ENCODE measurements around the gene PDCD4. TPM values are rescaled to one million over a fixed set of nuclear protein-coding genes. Genes with fewer than 3 reads are reported as not detected.

Gene PDCD4
- total and polyA plus RNA-seq, 2 of the 8 experiments (the other 6 are each of a cell fraction or from before 2014, with no cell fraction given): 3.3 to 26.8 TPM

- H2AFZ ChIP-seq (ENCODE audit: low read length): no peak overlapping the region
- POLR2A ChIA-PET (ENCODE audit: partially characterized antibody): interaction anchor here (0.6 kb wide), 1 partner anchor 112 kb away, joined by 3 read pairs; no protein-coding TSS in a partner anchor
- H3K4me3 ChIP-seq (ENCODE audit: extremely low read depth in 1 of 4, insufficient read depth in 2 of 4, low read depth in 3 of 4, low read length in 4 of 4): no peak overlapping the region
- no peak overlapping the region for H2BK120ac ChIP-seq (replicated peaks; ENCODE audit: low read depth, low read length)
- H3K18ac ChIP-seq (ENCODE audit: extremely low read depth, low read length): no peak overlapping the region
- H3K56ac ChIP-seq (replicated peaks; ENCODE audit: insufficient read length, low read depth, low read length): no peak overlapping the region
- H4K91ac ChIP-seq (replicated peaks; ENCODE audit: insufficient read length, low read length): no peak overlapping the region
- no peak overlapping the region for H3K23ac ChIP-seq (ENCODE audit: insufficient read length)
- H4K20me1 ChIP-seq (replicated peaks in 1 of 2; ENCODE audit: control insufficient read depth in 1 of 2, insufficient read depth in 2 of 2, low read length in 2 of 2): peaks cover 0 to 2% of the 10 kb centered on the region in 2 experiments
- H2AK5ac ChIP-seq (ENCODE audit: low read depth, low read length): no peak overlapping the region
- H3K9me3 ChIP-seq (ENCODE audit: insufficient read depth in 2 of 2, low read depth in 1 of 2, low read length in 1 of 2): no peaks in the 10 kb centered on the region
- no peak overlapping the region for H2BK12ac ChIP-seq (ENCODE audit: low read depth, low read length)
- H3K23me2 ChIP-seq (ENCODE audit: low read depth, low read length): no peaks in the 10 kb centered on the region
- no peak overlapping the region for H3K4me2 ChIP-seq (ENCODE audit: insufficient read depth in 1 of 2, low read depth in 2 of 2, low read length in 2 of 2)
- FAIRE-seq: no peak
- H3K27me3 ChIP-seq (replicated peaks in 1 of 4; ENCODE audit: control insufficient read depth in 3 of 4, extremely low read depth in 1 of 4, insufficient read depth in 3 of 4, low read length in 3 of 4): peaks cover 0 to 1% (median 0%) of the 10 kb centered on the region in 4 experiments; a peak in 1 of 7 replicates
- H3K14ac ChIP-seq (ENCODE audit: insufficient read length): no peak overlapping the region
- no peaks in the 10 kb centered on the region for H3K79me2 ChIP-seq (ENCODE audit: control insufficient read depth in 1 of 2, insufficient read depth in 2 of 2, low read length in 2 of 2)
- no peaks in the 10 kb centered on the region for H3K79me1 ChIP-seq (ENCODE audit: low read depth, low read length)
- no peak overlapping the region for H4K5ac ChIP-seq (ENCODE audit: insufficient read length, low read depth, low read length)
- H2BK5ac ChIP-seq (ENCODE audit: low read depth, low read length): no peak overlapping the region
- H3K9ac ChIP-seq (replicated peaks in 1 of 4; ENCODE audit: extremely low read depth in 1 of 4, low read depth in 3 of 4, low read length in 3 of 4): no peak overlapping the region
- H3K27ac ChIP-seq (ENCODE audit: low read depth, low read length): no peak overlapping the region
- DNase-seq (ENCODE audit: low read depth in 1 of 2, low spot score in 2 of 2): no peak
- TF ChIP-seq TEAD4 (IDR thresholded peaks at IDR 0.05; ENCODE audit: low read depth, low read length) (no peak), SIN3A (conservative IDR thresholded peaks at IDR 0.05 in 1 of 2, IDR thresholded peaks at IDR 0.05 in 1 of 2; ENCODE audit: low read depth in 1 of 2, low read length in 2 of 2) (no peak), BACH1 (IDR thresholded peaks at IDR 0.05; ENCODE audit: low read length) (no peak), JUND (IDR thresholded peaks at IDR 0.05; ENCODE audit: low read length) (no peak), ATF2 (IDR thresholded peaks at IDR 0.05; ENCODE audit: low read length) (no peak), SP1 (IDR thresholded peaks at IDR 0.05; ENCODE audit: low read depth, low read length) (no peak), EZH2 (IDR thresholded peaks at IDR 0.05; ENCODE audit: low read depth, low read length, severe bottlenecking) (no peak), USF2 (IDR thresholded peaks at IDR 0.05; ENCODE audit: low read length) (no peak), RXRA (IDR thresholded peaks at IDR 0.05; ENCODE audit: insufficient read depth, low read depth, low read length) (no peak)
- no peak overlapping the region for H4K8ac ChIP-seq (ENCODE audit: extremely low read depth, insufficient read depth, low read length)
- no peak overlapping the region for H2BK15ac ChIP-seq (ENCODE audit: low read length)
- H2BK20ac ChIP-seq (ENCODE audit: low read length): no peak overlapping the region
- peaks cover 0 to 29% (median 3%) of the 10 kb centered on the region in 4 experiments; a peak in 2 of 8 replicates for H3K36me3 ChIP-seq (ENCODE audit: control insufficient read depth in 2 of 4, insufficient read depth in 4 of 4, low read length in 3 of 4)
- CTCF ChIA-PET (ENCODE audit: partially characterized antibody): interaction anchor here (2.4 kb wide), 1 partner anchor 140 kb away, joined by 14 read pairs; no protein-coding TSS in a partner anchor
- no peaks in the 10 kb centered on the region for H3K4me1 ChIP-seq (replicated peaks in 1 of 4; ENCODE audit: control insufficient read depth in 3 of 4, insufficient read depth in 4 of 4, low read length in 3 of 4)
- WGBS, 2 experiments (ENCODE audit: extremely low coverage in 1 of 2, insufficient coverage in 1 of 2, insufficient read length in 1 of 2, insufficient replicate concordance in 2 of 2, low coverage in 1 of 2, low lambda C conversion rate in 2 of 2, missing lambda C conversion rate in 1 of 2): 74 to 100% methylated on average over 2 to 5 of the region's 5 CpGs
- H3K4ac ChIP-seq (replicated peaks; ENCODE audit: insufficient read length, low read depth, low read length): no peak overlapping the region
Observed at GRCh38 chr10:110885932-110886674, 14.4 kb downstream of the PDCD4 start.
